ENCODE results near the gene WDR48.

DNA sequence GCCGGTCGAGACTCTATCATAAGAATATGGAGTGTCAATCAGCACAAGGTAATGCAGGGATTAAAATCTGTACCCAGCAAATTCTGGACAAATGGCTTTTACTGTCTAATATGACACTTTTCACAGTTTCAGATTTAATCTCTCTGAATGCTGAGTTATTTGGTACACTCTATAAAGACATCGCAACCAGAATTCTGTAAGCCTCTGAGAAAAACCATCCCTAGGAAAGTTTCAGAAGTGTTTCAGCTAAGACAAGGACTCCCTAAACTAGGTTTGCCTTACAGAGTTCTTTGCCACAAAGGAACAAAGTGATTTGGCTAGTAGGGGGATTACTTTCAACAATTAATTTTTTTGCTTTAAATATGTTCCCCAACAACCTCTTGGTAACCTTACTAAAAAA lies 11.3 kb downstream of the WDR48 start:
- TF ChIP-seq POLR2A (IDR thresholded peaks at IDR 0.05), result no peak
- TF ChIP-seq, protein P1, sequence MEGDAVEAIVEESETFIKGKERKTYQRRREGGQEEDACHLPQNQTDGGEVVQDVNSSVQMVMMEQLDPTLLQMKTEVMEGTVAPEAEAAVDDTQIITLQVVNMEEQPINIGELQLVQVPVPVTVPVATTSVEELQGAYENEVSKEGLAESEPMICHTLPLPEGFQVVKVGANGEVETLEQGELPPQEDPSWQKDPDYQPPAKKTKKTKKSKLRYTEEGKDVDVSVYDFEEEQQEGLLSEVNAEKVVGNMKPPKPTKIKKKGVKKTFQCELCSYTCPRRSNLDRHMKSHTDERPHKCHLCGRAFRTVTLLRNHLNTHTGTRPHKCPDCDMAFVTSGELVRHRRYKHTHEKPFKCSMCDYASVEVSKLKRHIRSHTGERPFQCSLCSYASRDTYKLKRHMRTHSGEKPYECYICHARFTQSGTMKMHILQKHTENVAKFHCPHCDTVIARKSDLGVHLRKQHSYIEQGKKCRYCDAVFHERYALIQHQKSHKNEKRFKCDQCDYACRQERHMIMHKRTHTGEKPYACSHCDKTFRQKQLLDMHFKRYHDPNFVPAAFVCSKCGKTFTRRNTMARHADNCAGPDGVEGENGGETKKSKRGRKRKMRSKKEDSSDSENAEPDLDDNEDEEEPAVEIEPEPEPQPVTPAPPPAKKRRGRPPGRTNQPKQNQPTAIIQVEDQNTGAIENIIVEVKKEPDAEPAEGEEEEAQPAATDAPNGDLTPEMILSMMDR (IDR thresholded peaks at IDR 0.05), result no peak

Data from thyroid gland (tissue), 4 donors.